ENCODE data around the gene PHF8. TPM values are rescaled to one million over a fixed set of nuclear protein-coding genes. Genes with fewer than 3 reads are reported as not detected.

The PHF8 gene
- polyA plus RNA-seq (2012; ENCODE audit: insufficient read depth, insufficient read length), result 25.6 TPM

DNA sequence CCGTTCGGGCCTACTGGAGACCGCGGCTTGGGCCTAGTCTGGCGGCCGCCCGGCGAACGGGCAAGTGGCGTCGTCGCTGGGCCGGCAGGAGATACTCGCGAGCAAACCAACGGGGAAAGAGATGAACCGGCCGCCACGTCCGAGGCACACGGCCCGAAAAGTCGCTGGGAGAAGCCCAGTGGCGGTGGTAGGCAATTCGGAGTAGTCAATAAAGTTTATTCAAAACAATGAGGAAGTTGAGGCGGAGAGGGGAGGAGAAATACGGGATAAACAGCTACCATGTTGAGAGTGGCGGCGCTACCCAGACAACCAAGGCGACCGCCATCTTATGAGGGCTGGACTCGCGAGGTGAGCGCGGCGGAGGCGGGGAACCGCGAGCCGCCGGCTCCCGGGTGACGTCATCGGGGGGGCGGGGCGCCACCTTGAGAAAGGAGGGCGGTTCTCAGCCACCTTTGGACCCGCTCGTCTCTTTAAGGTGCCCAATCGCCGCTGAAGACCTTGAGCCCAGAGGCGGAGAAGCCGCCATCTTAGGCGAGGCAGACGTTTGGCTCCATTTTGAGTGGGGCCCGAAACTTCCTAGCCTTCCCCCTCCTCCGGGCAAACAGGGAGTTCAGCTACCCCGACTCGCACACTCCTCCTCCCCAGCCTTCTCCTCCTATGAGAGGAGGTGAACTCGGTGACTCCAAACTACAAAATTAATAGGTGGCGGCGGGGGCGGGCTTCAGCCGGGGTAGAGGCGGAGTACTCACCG lies at the start of gene PHF8:
Gene PHF8, minus strand, starts transcription at position 348 of the 751 bp plus-strand sequence. CDS start 1,745 bp downstream, outside the sequence.
- peak within 1 kb of the TSS; percentile 75 for H3K4me3 ChIP-seq (ENCODE audit: low read length)

DNA sequence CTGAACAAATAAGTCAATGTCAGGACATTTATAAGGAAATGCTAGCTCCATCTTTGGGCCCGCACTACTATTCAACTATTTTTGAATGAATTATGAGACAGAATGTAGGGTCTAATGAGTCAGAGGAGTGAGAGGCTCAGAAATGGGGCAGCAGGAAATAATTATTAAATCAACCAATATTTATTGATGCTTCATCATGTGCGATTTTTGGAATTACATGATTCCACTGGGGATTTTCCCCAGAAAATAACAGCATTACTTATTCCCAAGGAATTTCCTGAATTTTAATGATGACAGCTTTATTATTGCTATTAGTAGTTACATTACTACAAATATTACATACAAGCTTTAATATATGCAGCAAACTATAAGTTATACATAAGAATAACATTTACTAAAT lies 49.3 kb upstream of the PHF8 start:
- H3K4me3 ChIP-seq (ENCODE audit: low read length), result no peak overlapping the region
- no peak for DNase-seq (ENCODE audit: low read depth, low spot score)

More for the DNA sequence above, at the start of gene PHF8:
- peak; percentile 93 for DNase-seq (ENCODE audit: low read depth, low spot score)

DNA sequence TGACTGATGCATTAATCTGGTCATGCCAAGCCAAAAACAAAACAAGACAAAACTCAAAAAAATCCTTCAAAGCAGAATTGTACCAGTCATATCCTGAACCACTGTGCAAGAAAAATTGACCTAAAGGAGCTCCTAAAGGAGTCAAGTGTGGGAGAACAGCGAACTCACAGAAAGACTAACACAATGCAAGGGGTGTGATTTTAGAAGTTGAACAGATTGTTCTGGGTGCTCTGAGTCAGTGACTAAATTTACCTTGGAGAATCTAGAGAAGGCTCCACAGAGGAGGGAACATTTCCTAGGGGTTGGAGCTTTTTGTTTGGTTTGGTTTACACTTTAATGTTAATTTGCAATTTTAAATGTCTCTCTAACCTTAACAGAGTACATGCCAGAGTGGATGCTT lies 48.9 kb upstream of the PHF8 start:
- no peak for DNase-seq (ENCODE audit: low read depth, low spot score)
- no peak overlapping the region for H3K4me3 ChIP-seq (ENCODE audit: low read length)

DNA sequence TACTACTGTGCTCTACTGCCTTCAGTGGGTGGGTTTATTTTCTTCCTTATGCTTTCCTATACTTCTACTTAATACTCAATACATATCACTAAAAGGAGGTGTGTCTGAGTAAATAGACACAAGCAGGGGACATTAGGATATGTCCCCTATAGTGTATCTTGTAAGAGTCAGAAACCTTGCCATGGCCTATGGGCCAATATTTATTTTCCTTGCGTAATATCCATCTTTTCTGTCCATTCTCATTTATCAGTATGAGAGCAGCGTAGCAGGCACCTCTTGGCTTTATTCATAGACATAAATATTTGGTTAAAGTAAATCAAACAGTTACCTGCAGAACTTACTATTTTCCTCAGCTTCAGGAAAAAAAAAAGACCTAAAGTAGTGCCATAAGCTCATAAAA lies 46.6 kb upstream of the PHF8 start:
- no peak for DNase-seq (ENCODE audit: low read depth, low spot score)
- H3K4me3 ChIP-seq (ENCODE audit: low read length), result no peak overlapping the region

DNA sequence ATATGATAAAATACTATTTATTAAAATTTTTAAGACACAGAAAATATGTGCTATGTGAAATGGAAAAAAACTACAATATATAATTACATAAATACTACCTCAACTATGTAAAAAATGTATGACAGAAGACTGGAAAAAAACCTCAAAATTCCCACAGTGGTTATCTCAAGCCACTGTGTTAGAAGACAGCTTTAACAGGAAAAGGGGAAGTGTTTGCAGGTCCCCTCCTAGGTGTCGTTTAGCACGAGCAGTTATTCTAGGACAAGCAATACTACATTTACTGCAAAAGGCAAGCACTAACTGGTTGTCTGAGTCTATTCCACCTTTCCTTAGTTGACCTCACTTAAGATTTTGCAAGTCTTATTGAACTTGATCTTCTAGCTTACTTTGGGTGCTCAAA lies 44.9 kb upstream of the PHF8 start:
- H3K4me3 ChIP-seq (ENCODE audit: low read length), result no peak overlapping the region
- no peak for DNase-seq (ENCODE audit: low read depth, low spot score)

DNA sequence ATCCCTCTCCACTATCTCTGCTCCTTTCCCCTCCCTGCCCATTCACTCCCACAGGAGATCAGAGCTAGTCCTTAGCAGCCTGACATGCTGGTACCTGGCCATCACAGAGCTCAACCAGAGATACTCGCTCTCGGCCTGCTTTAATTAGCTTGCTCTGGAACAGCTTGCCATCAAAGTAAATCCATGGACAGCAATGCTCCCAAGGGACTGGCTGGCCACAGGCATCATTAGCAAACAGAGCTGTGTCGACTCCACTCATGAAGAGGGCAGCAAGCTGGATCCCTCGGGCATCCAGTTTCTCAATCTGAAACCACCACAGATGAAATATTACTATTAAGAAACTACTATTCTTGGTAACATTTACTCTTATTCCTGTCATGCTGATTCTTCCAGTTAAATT lies 43.4 kb upstream of the PHF8 start:
- DNase-seq (ENCODE audit: low read depth, low spot score), result no peak
- H3K4me3 ChIP-seq (ENCODE audit: low read length), result no peak overlapping the region

DNA sequence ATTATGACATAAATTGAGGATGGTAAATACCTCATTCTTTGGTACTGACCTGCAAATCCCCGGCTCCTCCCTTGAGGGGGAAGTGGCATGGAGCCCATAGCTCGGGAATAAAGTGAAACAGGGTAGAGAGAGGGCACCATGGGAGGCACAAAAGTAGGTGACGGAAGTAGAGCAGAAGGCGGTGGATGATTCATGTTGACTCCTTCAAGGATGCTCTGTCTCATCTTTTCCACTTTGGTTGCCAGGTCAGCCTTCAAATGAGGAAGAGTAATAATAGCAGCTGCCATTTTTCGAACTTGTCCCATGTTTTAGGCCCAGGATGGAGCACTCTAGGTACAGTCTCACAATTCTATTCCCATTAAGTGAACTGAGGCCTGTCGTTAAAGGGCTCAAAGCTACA lies 41.4 kb upstream of the PHF8 start:
- DNase-seq (ENCODE audit: low read depth, low spot score), result no peak

DNA sequence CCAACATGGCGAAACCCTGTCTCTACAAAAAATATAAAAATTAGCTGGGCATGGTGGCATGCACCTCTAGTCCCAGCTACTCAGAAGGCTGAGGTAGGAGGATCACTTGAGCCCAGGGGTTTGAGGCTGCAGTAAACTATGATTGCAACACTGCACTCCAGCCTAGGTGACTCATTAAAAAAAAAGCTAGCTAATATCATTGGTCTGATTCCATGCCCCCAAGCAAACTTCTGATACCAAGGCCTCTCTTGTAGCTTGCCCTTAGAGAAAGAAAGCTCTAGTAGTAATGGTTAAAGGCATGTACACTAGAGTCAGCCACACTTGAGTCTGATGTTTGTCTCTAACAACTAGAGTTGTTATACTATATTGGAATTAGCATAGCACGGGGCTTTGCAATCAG lies 32.6 kb upstream of the PHF8 start:
- no peak for DNase-seq (ENCODE audit: low read depth, low spot score)
- no peak overlapping the region for H3K4me3 ChIP-seq (ENCODE audit: low read length)

More for the DNA sequence above, 41.4 kb upstream of the PHF8 start:
- H3K4me3 ChIP-seq (ENCODE audit: low read length), result no peak overlapping the region

DNA sequence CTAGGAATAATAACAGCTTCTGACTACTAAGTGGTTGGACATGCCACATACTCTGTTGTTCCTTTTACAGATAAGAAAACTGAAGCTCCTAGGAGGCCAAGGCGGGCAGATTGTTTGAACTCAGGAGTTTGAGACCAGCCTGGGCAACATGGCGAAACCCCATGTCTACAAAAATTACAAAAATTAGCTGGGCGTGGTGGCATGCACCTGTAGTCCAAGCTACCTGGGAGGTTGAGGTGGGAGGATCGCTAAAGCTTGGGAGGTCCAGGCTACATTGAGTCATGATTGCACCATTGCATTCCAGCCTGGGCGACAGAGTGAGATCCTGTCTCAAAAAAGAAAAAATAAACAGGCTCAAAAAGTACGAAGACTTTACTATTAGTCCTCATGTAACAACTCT lies 30.6 kb upstream of the PHF8 start:
- DNase-seq (ENCODE audit: low read depth, low spot score), result no peak
- no peak overlapping the region for H3K4me3 ChIP-seq (ENCODE audit: low read length)

DNA sequence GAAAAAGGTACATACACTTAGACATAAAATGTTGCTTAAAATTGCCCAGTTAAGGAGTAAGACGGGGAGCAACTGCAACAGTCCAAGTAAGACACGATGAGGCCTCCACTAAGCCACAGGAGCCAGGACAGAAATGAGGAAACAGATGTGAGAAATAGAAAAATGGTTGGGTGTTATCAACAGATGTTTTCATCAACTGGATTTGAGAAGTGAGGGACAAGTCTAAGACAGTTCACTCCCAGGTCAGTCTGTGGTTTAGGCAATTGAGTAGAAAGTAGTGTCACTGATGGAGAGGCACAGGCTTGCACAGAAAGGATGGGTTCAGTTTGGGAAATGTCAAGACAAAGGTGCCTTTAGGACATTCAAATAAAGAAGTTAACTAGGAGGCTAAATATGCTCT lies 23.5 kb upstream of the PHF8 start:
- no peak overlapping the region for H3K4me3 ChIP-seq (ENCODE audit: low read length)

DNA sequence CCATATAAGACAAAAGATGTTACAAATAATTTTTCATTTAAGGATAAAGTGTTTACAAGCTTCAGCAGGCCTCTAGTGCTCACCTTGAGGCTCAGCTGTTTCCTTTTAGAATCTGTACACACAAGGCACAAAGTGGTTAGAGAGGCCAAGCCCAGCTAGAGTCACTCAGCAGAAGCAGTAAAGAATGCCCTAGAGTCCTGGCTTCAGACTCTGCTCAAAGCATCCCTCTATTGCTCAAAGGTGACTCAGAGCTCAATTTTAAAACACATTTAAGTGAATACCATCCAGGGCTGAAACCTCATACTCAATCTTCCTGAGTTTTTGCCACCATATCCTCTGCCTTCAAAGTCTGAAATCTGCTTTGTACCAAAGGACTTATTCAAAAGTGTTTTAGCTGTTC lies 22.6 kb upstream of the PHF8 start:
- H3K4me3 ChIP-seq (ENCODE audit: low read length), result no peak overlapping the region
- DNase-seq (ENCODE audit: low read depth, low spot score), result no peak

More for the DNA sequence above, 23.5 kb upstream of the PHF8 start:
- DNase-seq (ENCODE audit: low read depth, low spot score), result no peak

DNA sequence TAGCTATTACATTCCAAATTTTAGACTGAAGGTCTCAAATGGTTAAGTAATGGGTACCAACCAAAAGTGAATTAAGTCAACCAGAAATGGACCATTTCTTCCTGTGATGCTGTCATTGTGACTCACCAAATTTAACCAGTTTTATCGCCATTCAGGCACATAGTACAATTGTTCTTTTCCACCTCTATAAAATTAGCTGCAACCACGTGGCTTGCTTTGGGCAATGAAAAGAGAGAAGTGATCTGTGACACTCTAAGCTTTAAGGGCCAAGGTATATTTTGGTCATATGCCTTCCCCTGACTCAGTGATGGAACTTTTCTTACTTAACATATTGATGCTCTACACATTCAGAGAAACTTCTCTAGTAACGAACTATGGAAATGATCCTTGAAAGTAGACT lies 20.3 kb upstream of the PHF8 start:
- no peak for DNase-seq (ENCODE audit: low read depth, low spot score)

DNA sequence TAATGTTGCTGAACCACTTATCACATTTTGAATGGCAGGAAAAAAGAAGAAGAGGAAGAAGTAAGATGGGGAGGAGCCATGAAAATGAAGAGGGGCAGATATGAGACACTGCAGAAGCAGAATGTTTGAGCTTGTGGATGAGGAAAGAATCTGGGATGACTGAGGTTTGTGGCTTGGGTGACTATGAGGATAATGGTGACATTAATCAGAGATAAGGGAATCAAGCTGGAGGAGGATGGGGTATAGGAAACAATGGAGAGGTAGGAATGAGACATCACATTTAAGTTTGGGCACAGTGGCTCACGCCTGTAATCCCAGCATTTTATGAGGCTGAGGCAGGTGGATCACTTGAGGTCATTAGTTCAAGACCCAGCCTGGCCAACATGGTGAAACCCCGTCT lies 19.1 kb upstream of the PHF8 start:
- H3K4me3 ChIP-seq (ENCODE audit: low read length), result no peak overlapping the region
- DNase-seq (ENCODE audit: low read depth, low spot score), result no peak

More for the DNA sequence above, 20.3 kb upstream of the PHF8 start:
- no peak overlapping the region for H3K4me3 ChIP-seq (ENCODE audit: low read length)

DNA sequence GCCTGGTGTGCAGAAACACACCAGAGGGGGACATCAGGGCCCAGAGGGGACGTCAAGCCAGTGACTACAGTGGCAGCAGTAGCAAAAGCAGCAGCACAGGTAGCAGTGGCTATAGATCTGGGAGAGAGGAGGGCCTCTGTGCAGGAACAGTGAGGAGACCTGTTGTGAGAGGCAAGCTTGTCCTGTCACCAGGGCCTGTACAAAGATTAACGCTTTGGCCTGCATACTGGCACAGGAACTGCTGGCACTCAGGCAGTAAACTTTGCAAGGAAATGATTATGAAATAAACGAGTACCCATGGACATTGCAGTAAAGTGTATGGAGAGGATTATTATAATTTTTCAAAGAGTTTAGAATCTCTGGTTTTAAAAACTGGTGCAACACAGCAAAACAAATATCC lies 5.5 kb upstream of the PHF8 start:
- DNase-seq (ENCODE audit: low read depth, low spot score), result no peak
- no peak overlapping the region for H3K4me3 ChIP-seq (ENCODE audit: low read length)

DNA sequence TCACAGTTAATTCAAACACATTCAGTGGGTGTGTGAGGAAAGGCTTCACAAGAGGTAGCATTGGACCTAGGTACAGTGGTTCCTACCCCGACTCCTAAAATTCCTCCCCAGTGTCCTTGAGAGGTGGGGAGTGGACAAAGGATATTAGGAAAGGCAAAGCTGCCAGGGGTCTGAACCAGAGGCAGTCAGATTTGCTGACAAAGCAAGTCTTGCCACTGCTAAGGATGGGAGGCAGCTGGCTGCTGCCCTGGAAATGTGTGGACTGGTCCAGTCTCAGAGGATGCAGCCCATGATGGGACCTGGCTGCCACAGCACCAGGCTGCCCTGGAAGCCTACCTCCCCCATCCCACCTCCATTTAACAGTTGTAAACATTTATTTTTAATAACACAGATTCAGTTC lies 4.1 kb upstream of the PHF8 start:
- no peak for DNase-seq (ENCODE audit: low read depth, low spot score)
- no peak overlapping the region for H3K4me3 ChIP-seq (ENCODE audit: low read length)

DNA sequence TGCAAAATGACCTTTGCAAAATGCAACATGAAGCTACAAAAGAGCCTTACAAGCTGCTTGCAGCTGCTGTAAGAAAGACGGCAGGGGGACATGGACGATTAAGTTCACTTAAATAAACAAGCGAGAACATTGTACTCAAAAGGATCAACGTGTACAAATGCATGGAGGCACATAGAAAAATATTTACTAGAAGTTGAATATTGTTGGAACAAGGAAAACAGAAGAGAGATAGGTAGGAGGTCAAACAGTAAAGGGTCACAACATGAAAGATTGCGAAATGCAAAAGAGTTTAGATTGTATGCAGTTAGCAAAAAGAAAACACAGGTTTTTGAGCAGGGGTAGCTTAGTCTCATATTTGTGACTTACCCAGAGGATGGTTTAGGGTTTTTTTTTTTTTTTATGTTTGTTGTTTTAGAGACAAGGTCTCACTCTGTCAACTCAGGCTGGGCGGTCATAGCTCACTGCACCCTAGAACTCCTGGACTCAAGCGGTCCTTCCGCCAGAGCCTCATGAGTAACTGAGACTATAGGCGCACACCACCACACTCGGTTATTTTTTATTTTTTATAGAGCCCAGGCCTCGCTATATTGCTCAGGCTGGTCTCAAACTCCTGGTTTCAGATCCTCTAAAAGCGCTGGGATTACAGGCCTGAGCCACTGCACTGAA lies 1.4 kb upstream of the PHF8 start:
- no peak for DNase-seq (ENCODE audit: low read depth, low spot score)
- no peak overlapping the region for H3K4me3 ChIP-seq (ENCODE audit: low read length)

DNA sequence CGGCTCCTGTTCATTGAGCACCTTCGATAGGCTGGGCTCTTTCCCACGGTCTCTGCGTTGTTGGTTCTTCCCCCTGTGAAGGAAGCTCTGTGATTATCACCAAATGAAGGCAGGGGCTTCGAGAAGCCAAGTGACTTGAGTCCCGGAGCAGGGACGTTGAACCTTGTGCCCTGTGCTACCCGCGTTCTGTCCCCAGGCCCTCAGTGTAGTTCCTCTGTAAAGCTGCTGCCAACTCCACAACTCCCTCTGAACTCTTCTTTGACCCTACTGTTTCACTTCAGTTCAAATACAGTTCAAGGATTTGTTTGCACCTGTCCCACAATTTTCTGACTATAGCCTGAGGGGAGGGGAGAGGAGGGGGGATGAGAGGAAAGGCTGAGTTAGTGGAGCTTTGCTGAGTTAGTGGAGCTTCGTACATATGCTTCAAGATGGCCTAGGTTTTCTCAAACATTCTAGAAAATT lies 635 bp upstream of the PHF8 start:
- peak overlapping the region; percentile 57 for H3K4me3 ChIP-seq (ENCODE audit: low read length)
- DNase-seq (ENCODE audit: low read depth, low spot score), result no peak

DNA sequence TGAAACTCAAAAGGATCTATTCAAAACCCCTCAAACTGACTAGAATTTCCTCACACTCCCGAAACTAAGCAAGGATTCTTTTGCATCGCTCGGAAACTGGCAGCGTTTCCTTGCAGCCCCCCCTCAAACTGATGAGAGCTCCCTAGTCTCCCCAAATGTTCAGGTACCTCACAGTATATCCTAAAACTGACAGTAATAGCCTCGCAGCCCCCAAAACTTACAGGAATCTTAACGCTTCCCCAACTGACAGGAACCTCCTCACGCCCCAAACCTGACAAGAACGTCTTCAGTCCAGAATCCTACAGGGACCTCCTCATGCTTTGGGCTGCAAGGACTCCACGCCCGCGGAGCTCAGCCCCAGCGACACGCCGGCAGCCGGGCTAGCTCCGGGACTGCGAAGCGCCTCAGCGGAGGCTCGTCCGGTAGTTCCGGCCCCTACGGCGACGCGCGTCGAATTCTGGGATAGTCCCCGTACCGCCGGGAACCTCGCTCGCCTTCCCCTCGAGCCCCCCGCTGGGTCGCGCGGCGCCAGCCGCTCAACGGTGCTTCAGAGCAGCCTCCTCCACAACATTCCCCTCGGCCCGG lies 640 bp downstream of the PHF8 start:
- DNase-seq (ENCODE audit: low read depth, low spot score), result no peak
- peak overlapping the region; percentile 75 for H3K4me3 ChIP-seq (ENCODE audit: low read length)

DNA sequence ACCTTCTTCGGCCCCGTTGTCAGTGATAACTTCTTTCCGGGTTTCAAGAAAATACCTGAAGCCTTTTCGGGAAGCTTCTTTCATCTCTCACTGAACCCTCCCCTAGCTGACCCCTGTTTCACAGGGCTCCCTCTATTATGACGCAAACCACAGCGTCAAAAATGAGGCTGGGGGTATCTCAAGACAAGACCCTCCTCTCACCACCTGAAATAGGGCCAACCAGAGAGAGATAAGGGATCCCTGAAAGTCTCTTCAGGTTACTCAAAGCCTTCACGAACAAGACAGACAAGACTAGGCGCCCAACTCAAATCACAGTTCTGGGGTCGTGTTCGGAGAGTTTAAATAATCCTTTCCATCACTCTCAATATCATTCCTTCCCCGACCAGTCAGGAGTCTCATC lies 1.2 kb downstream of the PHF8 start:
- DNase-seq (ENCODE audit: low read depth, low spot score), result no peak

DNA sequence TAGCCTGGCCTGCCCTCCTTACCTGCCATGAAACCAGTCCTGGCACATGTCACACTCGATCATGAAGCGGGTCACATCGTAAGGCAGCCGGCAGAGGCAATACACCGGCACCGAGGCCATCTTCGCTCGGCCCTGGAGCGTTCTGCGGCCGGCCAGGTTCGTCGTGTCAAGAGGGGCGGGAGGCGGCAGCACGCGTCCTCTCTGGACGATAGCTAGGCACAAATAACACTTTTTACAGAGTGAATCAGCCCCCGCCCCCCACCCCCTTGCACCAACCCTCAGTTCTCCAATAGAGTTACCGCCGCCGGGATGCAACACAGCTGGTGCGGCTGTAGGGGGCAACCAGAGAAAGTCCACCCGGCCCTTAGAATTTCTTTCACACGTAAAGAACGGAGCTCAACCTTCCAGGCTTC lies 1.7 kb downstream of the PHF8 start:
- peak; percentile 12 for DNase-seq (ENCODE audit: low read depth, low spot score)
- peak overlapping the region; percentile 75 for H3K4me3 ChIP-seq (ENCODE audit: low read length)

More for the DNA sequence above, 1.2 kb downstream of the PHF8 start:
- peak overlapping the region; percentile 75 for H3K4me3 ChIP-seq (ENCODE audit: low read length)

Data from Jurkat, Clone E6-1 (cell line).